RWPE2 (cell line): ENCODE data around the gene SPATA24.

Experiments used
- ATAC-seq: fragments of 200-7000 bp; cut with Tn5 transposase; 3 replicates; pipeline ENCODE4 v1.9.1; 2021; ENCODE audit warnings: low read depth
- DNase-seq: peaks from one replicate; pipeline ENCODE4 v3.0.0-alpha.2; 2020; ENCODE audit warnings: low spot score
- H3K27ac ChIP-seq: fragments of 450-650 bp; 2 replicates; pipeline ENCODE4 v1.5.1; 2017; ENCODE audit warnings: mild to moderate bottlenecking; ENCODE audit not compliant: poor library complexity, severe bottlenecking
- H3K27me3 ChIP-seq: fragments of 250-450 bp; sonication (Bioruptor Pico); 2 replicates; pipeline ENCODE4 v1.5.1; 2021; ENCODE audit warnings: mild to moderate bottlenecking, moderate library complexity; ENCODE audit not compliant: insufficient read depth, poor library complexity, severe bottlenecking
- H3K36me3 ChIP-seq: fragments of 250-450 bp; sonication (Bioruptor Pico); 2 replicates; pipeline ENCODE4 v1.5.1; 2020; ENCODE audit warnings: low read depth, mild to moderate bottlenecking, moderate library complexity
- H3K4me1 ChIP-seq: fragments of 250-450 bp; sonication (Bioruptor Pico); 2 replicates; pipeline ENCODE4 v1.5.1; 2021; ENCODE audit warnings: mild to moderate bottlenecking, moderate library complexity; ENCODE audit not compliant: insufficient read depth, poor library complexity, severe bottlenecking
- H3K4me3 ChIP-seq: fragments of 250-450 bp; sonication (Bioruptor Pico); 2 replicates; pipeline ENCODE4 v1.5.1; 2021; ENCODE audit warnings: mild to moderate bottlenecking, moderate library complexity; ENCODE audit not compliant: severe bottlenecking
- H3K9me3 ChIP-seq: fragments of 250-450 bp; sonication (Bioruptor Pico); 2 replicates; pipeline ENCODE4 v1.5.1; 2021; ENCODE audit warnings: mild to moderate bottlenecking, moderate library complexity; ENCODE audit not compliant: severe bottlenecking
- TF ChIP-seq, protein P1 (sequence below): fragments of 450-650 bp; IDR thresholded peaks from one replicate; pipeline ENCODE4 v1.5.1; 2017; ENCODE audit warnings: mild to moderate bottlenecking, moderate library complexity; ENCODE audit not compliant: poor library complexity, severe bottlenecking

Gene SPATA24

DNA sequence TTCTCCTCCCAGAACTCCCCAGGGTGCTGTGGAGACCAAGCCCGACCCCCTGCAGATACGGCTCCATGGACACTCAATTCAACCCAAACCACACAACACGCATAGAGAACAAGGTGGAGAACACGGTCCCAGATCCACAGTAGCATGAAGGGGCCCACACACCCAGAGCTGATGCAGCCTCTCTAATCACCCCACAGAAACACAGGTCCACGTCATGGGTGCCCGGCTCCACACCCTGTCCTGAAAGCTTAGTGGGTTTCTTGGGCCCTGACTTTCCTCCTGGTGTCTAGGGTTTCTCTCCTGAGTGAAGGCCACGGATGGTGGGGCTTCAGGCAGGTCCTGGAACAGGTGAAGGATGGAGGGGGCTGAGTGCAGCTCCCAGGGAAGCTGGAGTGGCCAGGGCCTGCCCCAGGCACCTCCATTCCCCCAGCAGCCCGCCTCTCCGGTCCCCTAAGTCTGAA lies 19.3 kb downstream of the SPATA24 start:
- Histone ChIP-seq H3K9me3 (no peaks in the 10 kb centered on the region), H3K27me3 (no peaks in the 10 kb centered on the region), H3K4me3 (peak overlapping the region; percentile 18), H3K27ac (no peak overlapping the region), H3K4me1 (peaks cover 14% of the 10 kb centered on the region), H3K36me3 (no peaks in the 10 kb centered on the region)
- ATAC-seq (no peak), DNase-seq (no peak)
- TF ChIP-seq, protein P1, sequence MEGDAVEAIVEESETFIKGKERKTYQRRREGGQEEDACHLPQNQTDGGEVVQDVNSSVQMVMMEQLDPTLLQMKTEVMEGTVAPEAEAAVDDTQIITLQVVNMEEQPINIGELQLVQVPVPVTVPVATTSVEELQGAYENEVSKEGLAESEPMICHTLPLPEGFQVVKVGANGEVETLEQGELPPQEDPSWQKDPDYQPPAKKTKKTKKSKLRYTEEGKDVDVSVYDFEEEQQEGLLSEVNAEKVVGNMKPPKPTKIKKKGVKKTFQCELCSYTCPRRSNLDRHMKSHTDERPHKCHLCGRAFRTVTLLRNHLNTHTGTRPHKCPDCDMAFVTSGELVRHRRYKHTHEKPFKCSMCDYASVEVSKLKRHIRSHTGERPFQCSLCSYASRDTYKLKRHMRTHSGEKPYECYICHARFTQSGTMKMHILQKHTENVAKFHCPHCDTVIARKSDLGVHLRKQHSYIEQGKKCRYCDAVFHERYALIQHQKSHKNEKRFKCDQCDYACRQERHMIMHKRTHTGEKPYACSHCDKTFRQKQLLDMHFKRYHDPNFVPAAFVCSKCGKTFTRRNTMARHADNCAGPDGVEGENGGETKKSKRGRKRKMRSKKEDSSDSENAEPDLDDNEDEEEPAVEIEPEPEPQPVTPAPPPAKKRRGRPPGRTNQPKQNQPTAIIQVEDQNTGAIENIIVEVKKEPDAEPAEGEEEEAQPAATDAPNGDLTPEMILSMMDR = no peak

DNA sequence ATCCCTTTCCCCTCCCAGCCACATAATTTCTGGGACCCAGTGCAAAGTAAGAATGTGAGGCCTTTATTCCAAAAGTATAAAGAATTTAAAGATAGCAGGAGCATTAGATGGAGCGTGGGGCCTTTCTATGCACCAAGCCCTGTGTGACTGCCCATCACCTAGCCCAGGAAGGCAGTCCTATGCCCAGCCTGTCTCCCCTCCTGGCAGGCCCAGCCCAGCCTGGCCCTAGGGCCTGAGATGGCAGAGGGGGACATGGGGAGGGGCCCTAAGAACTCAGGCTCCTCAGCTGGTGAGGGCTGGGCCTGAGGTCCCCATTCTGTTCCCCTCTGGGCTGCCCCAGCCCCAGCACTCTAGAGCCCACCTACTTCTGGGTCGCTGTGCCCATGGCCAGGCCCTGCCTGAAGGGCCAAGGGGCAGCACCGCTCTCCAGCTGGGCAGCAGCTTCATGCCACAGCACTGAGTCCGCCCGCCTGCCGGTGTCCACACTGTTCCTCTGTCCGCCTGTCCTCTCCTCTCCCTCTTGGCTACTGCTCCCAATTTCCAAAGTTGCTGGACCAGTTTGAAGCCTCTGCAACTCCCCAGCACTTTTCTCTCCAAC lies 19.8 kb downstream of the SPATA24 start:
- Histone ChIP-seq H3K27ac (no peak overlapping the region), H3K4me1 (peaks cover 14% of the 10 kb centered on the region), H3K9me3 (no peaks in the 10 kb centered on the region), H3K36me3 (no peaks in the 10 kb centered on the region), H3K27me3 (no peaks in the 10 kb centered on the region), H3K4me3 (no peak overlapping the region)
- DNase-seq (no peak), ATAC-seq (no peak)
- TF ChIP-seq, protein P1 = no peak

DNA sequence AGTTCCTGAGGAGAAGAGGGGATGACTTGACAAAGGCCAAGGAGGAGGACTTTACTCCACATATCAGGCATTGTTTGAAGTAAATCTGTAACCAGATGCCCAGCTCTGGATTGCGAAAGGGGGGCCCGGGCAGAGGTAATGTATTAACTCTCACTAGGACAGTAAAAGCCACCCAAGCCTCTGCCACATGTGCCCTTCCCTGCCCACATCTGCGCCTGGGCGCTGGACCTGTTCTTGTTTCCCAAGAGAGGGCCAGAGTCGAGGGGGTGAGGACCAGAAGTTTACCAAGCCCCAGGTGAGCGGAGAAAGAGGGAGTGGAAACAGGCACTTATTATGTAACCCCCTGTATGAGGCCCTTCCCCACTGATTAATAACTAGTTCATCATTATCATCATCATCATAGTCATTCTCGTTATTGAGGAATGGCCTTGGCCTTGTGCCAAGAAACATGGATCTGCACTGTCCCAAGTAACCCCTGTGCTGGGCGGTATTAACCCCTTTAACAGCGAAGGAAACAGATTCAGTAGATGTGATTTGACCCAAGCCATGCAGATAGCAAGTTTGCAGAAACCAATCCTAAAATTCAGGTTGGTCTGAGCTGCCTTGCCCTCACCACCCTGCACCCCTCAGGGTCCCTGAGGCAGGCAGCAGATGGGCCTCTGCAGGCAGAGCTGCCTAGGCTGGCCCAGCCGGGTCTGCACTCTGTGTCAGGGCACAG lies 20.5 kb downstream of the SPATA24 start, which contains the start of gene SLC23A1:
Gene SLC23A1 (minus strand): TSS at position 23 of the 718 bp plus-strand sequence. CDS start 44 bp downstream, outside the sequence.
- H3K27me3 ChIP-seq = no peaks in the 10 kb centered on the region
- no peak for DNase-seq
- TF ChIP-seq, protein P1 = no peak
- H3K4me3 ChIP-seq = no peak within 1 kb of the TSS
- peaks cover 14% of the 10 kb centered on the region for H3K4me1 ChIP-seq
- ATAC-seq = peak; percentile 16; the same call in 2 of the 3 replicates
- no peaks in the 10 kb centered on the region for H3K36me3 ChIP-seq
- no peaks in the 10 kb centered on the region for H3K9me3 ChIP-seq
- no peak within 1 kb of the TSS for H3K27ac ChIP-seq

DNA sequence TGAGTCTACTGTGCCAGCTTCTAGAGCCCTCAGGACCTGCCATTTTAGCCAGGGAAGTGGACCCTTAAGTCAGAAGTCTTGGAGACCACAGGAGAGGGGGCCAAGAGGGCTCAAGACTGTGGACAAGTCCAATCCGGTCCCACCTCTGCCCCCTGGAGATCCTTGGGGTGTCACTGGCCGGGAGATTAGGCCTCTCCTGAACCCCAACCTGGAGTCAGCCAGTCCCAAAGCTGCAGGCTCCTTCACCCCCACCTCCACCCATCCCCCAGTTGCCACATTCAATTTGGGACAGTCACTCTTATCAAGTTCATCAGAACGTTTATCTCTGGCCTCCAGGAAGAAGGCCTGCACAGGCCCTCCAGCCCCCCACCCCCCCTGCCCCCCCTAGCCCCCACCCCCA lies 21.1 kb downstream of the SPATA24 start:
- H3K27me3 ChIP-seq = no peaks in the 10 kb centered on the region
- no peaks in the 10 kb centered on the region for H3K9me3 ChIP-seq
- H3K27ac ChIP-seq = no peak overlapping the region
- H3K4me3 ChIP-seq = no peak overlapping the region
- no peaks in the 10 kb centered on the region for H3K36me3 ChIP-seq
- TF ChIP-seq, protein P1 = no peak
- ATAC-seq (no peak), DNase-seq (no peak)
- peaks cover 14% of the 10 kb centered on the region for H3K4me1 ChIP-seq
